HG03442 (cell line): Measurements from ENCODE around the gene MARCHF2.

Experiments
- ATAC-seq: cut with Tn5 transposase; IDR thresholded peaks from one replicate; pipeline ENCODE4 v1.9.1; 2021; ENCODE audit warnings: mild to moderate bottlenecking, moderate library complexity; ENCODE audit not compliant: unreplicated experiment

Gene MARCHF2

GRCh38 chr19:8451885-8452284 lies 38.8 kb downstream of the MARCHF2 start:
- ATAC-seq, result no peak

DNA sequence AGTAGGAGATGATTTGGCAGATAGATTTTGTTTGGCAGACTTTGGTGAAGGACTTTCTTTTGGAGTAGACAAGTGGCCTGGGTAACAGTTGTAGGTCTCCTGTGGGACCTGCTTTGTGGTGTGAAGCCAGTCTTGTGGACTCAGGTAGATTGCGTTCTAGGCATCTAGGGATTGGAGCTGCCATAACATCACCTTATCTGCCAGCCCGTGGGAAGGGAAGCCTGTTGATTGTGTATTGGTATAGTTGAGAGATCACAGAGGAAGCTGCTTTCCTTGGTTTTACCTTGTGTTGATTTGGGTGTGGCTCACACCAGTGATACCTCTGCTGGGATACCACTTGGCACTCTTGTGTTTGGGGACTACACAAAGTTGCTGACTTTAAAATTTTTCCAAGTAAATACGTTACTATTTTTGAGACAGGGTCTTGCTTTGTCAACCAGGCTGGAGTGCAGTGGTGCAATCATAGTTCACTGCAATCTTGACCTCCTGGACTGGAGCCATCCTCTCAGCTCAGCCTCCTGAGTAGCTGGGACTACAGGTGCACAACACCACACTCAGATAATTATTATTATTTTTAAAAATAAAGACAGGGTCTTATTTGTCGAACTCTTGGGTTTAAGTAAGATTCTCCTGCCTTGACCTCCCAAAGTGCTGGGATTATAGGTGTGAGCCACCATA lies 39.5 kb downstream of the MARCHF2 start:
- ATAC-seq, result no peak

DNA sequence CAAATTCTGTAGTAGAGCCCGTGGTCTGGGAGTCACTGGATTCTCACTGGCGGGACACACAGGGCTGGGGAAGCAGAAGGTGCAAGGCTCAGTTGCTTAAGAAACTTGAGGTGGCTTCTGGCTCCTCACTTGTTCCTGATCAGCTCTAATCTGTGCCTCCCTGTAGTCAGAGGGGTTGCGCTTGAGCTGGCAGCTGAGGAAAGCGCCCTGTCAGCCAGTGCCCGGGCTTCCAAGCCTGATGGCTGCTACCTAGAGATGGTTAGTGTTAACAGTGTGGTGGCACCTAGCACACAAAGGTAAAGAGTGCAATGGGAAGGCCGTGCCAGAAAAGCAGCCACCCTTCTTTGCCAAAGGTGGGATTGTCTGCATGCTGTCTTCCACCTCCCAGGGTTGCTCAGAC lies 40.5 kb downstream of the MARCHF2 start:
- ATAC-seq, result no peak

GRCh38 chr19:8454218-8454617 lies 41.1 kb downstream of the MARCHF2 start:
- ATAC-seq, result no peak

DNA sequence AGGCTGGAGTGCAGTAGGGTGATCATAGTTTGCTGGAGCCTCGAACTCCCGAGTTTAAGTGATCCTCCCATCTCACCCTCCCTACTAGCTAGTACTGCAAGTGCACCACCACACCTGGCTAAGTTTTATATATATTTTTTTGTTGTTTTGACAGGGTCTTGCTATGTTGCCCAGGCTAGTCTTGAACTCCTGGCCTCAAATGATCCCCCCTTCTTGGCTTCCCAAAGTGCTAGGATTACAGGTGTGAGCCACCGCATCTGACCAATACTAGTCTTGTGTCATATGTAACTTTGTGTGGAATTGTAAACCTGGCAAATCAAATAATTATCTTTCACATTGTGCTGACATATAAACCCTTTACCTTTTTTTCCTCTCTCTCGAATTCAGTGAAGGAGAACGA lies 41.9 kb downstream of the MARCHF2 start:
- ATAC-seq, result no peak

DNA sequence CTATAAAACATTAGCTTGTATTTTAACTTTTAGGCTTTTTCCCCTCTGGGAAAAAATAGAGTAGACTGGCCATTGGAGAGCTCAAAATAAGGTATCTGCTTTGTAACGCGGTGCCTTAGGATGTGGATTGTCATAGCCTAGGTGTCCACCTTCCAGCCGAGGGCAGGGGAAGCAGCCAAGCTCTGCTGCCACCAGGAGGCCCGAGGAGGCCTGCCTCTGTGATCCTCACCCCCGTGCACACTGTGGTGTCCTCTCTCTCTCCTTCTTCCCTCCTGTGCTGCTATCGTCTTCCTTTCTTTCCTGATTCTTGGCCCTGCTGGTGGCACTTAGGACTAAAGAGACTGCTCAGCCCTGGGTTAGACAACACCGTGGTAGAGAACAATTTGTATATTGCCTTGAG lies 43.0 kb downstream of the MARCHF2 start:
- no peak for ATAC-seq

DNA sequence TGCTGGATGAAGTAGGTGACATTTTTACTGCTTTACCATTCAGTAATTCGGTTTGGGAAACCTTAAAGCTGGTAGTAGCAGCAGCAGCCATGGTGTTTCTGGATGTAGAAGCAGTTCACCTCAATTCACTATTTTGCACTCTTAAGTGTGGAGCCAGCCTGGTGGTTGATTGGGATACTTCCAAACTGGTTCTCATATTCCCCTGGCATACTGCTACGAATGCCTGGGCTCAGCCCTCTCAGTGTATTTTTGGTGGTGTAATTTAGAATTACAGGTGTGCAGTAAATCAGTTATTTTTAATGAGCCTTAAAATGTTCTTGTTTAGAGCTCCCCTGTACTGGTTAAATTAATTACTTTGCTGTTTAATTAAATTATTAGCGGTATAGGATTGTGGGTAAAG lies 44.1 kb downstream of the MARCHF2 start:
- no peak for ATAC-seq

DNA sequence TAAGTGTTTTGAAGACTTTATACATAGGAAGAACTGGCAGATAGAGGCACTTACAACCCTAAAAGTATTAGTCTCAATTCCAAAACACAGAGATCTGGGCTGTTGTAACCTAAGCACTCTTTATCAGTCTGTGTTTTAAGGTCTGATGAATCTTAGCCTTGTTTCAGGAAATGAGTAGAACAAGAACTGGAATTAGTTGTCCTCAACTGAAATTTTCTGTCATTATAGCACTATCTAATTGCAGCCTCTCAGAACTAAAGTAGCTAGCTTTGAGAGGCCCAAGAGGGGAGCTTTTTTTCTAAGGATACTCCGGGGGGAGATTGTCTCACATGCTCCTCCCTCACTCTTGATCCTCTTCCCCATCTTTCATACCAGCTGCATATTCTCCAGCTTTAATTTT lies 44.7 kb downstream of the MARCHF2 start:
- ATAC-seq, result no peak

DNA sequence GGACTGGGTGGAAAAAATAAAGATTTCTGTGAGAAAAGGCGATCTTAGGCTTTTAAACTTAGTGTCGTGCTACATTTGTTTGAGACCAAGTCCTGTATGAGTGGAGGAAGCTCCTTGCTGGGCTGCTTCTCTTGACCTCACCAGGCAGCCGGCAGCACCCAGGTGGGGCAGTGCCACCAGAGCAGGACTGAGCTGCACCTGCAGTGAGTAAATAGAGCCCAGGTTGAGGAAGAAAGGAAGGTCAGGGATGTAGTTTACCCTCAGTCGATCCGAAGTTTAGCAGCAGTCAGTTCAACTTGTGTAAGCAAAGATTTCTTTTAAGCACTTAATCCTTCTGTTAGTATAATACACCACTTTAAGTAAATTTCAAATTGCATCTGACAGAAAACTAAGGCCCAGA lies 45.3 kb downstream of the MARCHF2 start:
- no peak for ATAC-seq

- ATAC-seq, result no peak
Measured at GRCh38 chr19:8459095-8459494, 46.0 kb downstream of the MARCHF2 start.

GRCh38 chr19:8459520-8460270 lies 46.6 kb downstream of the MARCHF2 start:
- no peak for ATAC-seq

- ATAC-seq, result no peak
Measured at GRCh38 chr19:8460516-8461298, 47.6 kb downstream of the MARCHF2 start.

GRCh38 chr19:8461376-8461775 lies 48.3 kb downstream of the MARCHF2 start:
- no peak for ATAC-seq

DNA sequence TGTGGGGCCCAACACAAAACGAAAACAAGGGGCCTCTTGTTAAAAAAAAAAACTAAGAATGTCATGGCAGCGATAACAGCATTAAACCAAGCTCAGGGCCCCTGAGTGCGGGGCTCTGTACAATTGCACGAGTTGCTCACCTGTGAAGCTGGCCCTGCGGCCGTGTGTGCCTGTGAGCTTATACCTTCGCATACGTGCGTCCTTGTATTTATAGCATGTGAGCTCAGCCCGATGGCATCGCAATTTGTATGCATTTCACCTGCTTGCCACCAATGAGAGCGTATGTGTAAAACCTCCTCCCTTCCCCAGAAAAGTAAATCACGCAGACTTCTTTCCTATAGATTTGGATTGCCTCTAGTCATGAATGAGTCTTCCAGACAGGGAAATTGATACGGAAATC lies 48.8 kb downstream of the MARCHF2 start:
- no peak for ATAC-seq

DNA sequence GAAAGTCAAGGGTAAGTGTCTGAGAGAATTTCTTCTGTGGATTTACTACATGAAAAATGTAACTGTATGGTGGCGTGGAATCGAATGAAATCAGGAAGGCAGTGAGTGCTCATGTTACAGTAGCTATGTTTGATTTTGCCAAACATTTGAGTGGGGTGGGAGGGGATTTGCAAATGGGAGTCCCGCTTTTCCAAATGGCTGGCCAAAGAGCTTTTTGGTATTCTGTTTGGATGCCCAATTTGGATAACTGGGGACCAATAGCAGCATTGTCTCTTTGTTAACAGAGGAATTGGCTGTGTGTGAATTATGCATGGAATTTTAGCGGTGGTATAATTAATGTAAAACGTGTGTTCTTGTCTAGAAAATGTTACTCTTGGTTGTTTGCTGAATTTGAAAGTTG lies 49.5 kb downstream of the MARCHF2 start:
- ATAC-seq, result no peak

DNA sequence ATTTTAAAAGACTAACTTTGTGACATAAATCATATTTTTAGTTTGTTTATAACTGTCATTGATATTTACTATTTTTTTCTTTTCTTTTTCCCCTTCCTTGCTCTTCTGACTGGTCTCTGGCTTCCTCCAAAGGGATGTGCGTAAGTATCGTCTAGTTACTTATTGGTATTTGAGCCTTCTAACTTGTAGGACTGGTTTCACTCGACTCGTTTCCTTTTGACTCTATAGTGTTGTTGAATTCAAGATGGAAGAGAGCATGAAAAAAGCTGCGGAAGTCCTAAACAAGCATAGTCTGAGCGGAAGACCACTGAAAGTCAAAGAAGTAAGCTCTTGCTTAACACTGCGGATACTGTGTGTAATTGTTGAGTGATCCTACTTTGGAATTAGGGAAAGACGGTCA lies 50.3 kb downstream of the MARCHF2 start:
- no peak for ATAC-seq

GRCh38 chr19:8466018-8466417 lies 52.9 kb downstream of the MARCHF2 start:
- ATAC-seq, result no peak

DNA sequence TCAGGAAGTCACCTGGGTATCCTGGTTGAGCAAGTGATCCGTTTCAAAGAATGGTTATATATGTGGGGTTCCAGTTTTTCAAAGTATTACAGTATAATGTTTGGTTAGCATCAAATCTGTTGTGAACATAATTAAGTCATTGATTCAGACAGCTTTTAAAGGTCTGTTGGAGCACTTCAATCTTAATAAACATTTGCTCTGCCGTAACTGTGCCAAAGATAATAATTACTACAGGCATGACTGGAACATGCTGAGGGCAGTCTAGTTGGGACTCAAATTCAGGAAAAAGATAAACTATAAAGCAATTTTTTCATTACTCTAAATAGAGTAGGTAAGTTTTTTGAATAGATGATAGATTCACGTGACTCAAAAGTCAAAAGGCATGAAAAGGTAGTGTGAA lies 55.0 kb downstream of the MARCHF2 start:
- no peak for ATAC-seq

- ATAC-seq, result no peak
Measured at GRCh38 chr19:8468761-8469373, 55.8 kb downstream of the MARCHF2 start.

GRCh38 chr19:8469613-8470368 lies 56.7 kb downstream of the MARCHF2 start:
- ATAC-seq, result no peak
